PC-3 (cell line): ENCODE results near the gene CRADD. TPM values are rescaled to one million over a fixed set of nuclear protein-coding genes. Genes with fewer than 3 reads are reported as not detected.

Experiments
- ATAC-seq: fragments of 200-7000 bp; cut with Tn5 transposase; 2 replicates; pipeline ENCODE4 v1.9.1; 2020; ENCODE audit warnings: mild to moderate bottlenecking, moderate library complexity
- BruUV-seq: library from RNA; stranded (reverse); fragments of 400-500 nt; replicated peaks from 2 replicates; lab custom pipeline; 2021; lab: Mats Ljungman, UMichigan
- CTCF ChIA-PET: fragments of 300-600 bp; sonication (Branson Sonifier 250); formaldehyde crosslinking; loops from one replicate; lab custom pipeline; 2022; ENCODE audit warnings: antibody characterized with exemption; lab: Charles Lee
- POLR2A ChIA-PET: fragments of 300-600 bp; sonication (Branson Sonifier 250); formaldehyde crosslinking; loops from one replicate; lab custom pipeline; 2022; ENCODE audit warnings: antibody characterized with exemption; ENCODE audit not compliant: unreplicated experiment; lab: Charles Lee
- DNase-seq: peaks from one replicate; pipeline ENCODE4 v3.0.0-alpha.2; 2015
- H2AFZ ChIP-seq: fragments of 300-600 bp; sonication (generic); 2 replicates; pipeline ENCODE4 v1.6.0; 2016; ENCODE audit warnings: antibody characterized with exemption, low read length
- H3F3A ChIP-seq: fragments of 300-600 bp; sonication (generic); one replicate; pipeline ENCODE4 v1.6.0; 2017; ENCODE audit warnings: antibody characterized with exemption, low read length, control low read depth, mild to moderate bottlenecking; ENCODE audit not compliant: unreplicated experiment
- H3K27ac ChIP-seq: fragments of 300-600 bp; sonication (generic); 2 replicates; pipeline ENCODE4 v1.5.1; 2016; ENCODE audit warnings: mild to moderate bottlenecking, low read length
- H3K27me3 ChIP-seq: fragments of 300-600 bp; sonication (generic); 2 replicates; pipeline ENCODE4 v1.6.1; 2016; ENCODE audit warnings: low read length, mixed read lengths
- H3K36me3 ChIP-seq: fragments of 300-600 bp; sonication (generic); 2 replicates; pipeline ENCODE4 v1.6.1; 2016; ENCODE audit warnings: low read depth, mixed run types, low read length, mixed read lengths
- H3K4me1 ChIP-seq: fragments of 300-600 bp; sonication (generic); 2 replicates; pipeline ENCODE4 v1.5.1; 2016; ENCODE audit warnings: low read length; ENCODE audit not compliant: insufficient read depth
- H3K4me2 ChIP-seq: fragments of 300-600 bp; sonication (generic); 2 replicates; pipeline ENCODE4 v1.6.0; 2016; ENCODE audit warnings: low read length
- H3K4me3 ChIP-seq: fragments of 300-600 bp; sonication (generic); 2 replicates; pipeline ENCODE4 v1.5.1; 2016; ENCODE audit warnings: mild to moderate bottlenecking, low read length, mixed read lengths
- H3K79me2 ChIP-seq: fragments of 300-600 bp; sonication (generic); 2 replicates; pipeline ENCODE4 v1.6.1; 2017; ENCODE audit warnings: low read length, mixed read lengths
- H3K9ac ChIP-seq: fragments of 300-600 bp; sonication (generic); 2 replicates; pipeline ENCODE4 v1.6.0; 2016; ENCODE audit warnings: mild to moderate bottlenecking, low read length
- H3K9me2 ChIP-seq: fragments of 300-600 bp; sonication (generic); replicated peaks from 2 replicates; pipeline ENCODE4 v1.6.1; 2016; ENCODE audit warnings: mixed run types, low read length, mixed read lengths
- H3K9me3 ChIP-seq: fragments of 300-600 bp; sonication (generic); 2 replicates; pipeline ENCODE4 v1.6.1; 2016; ENCODE audit warnings: low read length, mixed read lengths
- H4K20me1 ChIP-seq: fragments of 300-600 bp; sonication (generic); 2 replicates; pipeline ENCODE4 v1.6.1; 2016; ENCODE audit warnings: low read length, mixed read lengths
- CTCF ChIP-seq: fragments of 300-600 bp; sonication (generic); conservative IDR thresholded peaks from 2 replicates; pipeline ENCODE4 v1.5.1; 2017; ENCODE audit warnings: antibody characterized with exemption, low read depth, mild to moderate bottlenecking, low read length
- EZH2 ChIP-seq: fragments of 300-600 bp; sonication (generic); IDR thresholded peaks from one replicate; pipeline ENCODE4 v1.6.1; 2017; ENCODE audit warnings: antibody characterized with exemption, mild to moderate bottlenecking, low read length; ENCODE audit not compliant: unreplicated experiment
- EZH2phosphoT487 ChIP-seq: fragments of 300-600 bp; sonication (generic); IDR thresholded peaks from 2 replicates; pipeline ENCODE4 v1.6.1; 2018; ENCODE audit warnings: mild to moderate bottlenecking, antibody characterized with exemption, low read length, borderline replicate concordance
- intact Hi-C: fragments of 100-400 bp; cut with micrococcal nuclease; formaldehyde crosslinking; loops from 2 replicates; pipeline ENCODE4 v1.9.0; 2023
- total RNA-seq: library from RNA; depleted of rRNA; stranded (reverse); fragments of >200 nt; gene quantifications from 2 replicates; pipeline ENCODE4 v1.2.3, GENCODE V29; 2014

CRADD gene
- total RNA-seq, 1 experiment from 2014 or later = 11.4 TPM

- Histone ChIP-seq H3K9me2 (no peaks in the 10 kb centered on the region), H3F3A (no peaks in the 10 kb centered on the region), H3K4me1 (no peaks in the 10 kb centered on the region), H3K36me3 (no peaks in the 10 kb centered on the region), H3K27ac (no peak overlapping the region), H2AFZ (no peak overlapping the region), H3K4me3 (no peak overlapping the region), H3K9me3 (0 out of 2 replicates have a peak, but pooled peaks cover 10% of the 10 kb centered on the region), H3K4me2 (no peak overlapping the region), H3K79me2 (no peaks in the 10 kb centered on the region), H3K9ac (no peak overlapping the region), H3K27me3 (no peaks in the 10 kb centered on the region), H4K20me1 (no peaks in the 10 kb centered on the region)
- ATAC-seq (no peak), DNase-seq (no peak)
- intact Hi-C loops = no loop called here
- POLR2A ChIA-PET = no interaction called here
- BruUV-seq = no TSS peak
- CTCF ChIA-PET = no interaction called here
- TF ChIP-seq CTCF = no peak
- TF ChIP-seq EZH2 = no peak
- no peak for TF ChIP-seq EZH2phosphoT487
Measured at GRCh38 chr12:93880853-93881522, 203.8 kb downstream of the CRADD start.

GRCh38 chr12:93882763-93883162 is 205.6 kb downstream of the CRADD start:
- no peak for DNase-seq
- CTCF ChIA-PET = no interaction called here
- Histone ChIP-seq H3K36me3 (no peaks in the 10 kb centered on the region), H3K4me1 (0 out of 2 replicates have a peak, but pooled peaks cover 7% of the 10 kb centered on the region), H3K9me2 (no peaks in the 10 kb centered on the region), H3F3A (no peaks in the 10 kb centered on the region), H3K4me2 (no peak overlapping the region), H3K27ac (no peak overlapping the region), H3K79me2 (no peaks in the 10 kb centered on the region), H3K9me3 (no peaks in the 10 kb centered on the region), H3K4me3 (no peak overlapping the region), H3K27me3 (no peaks in the 10 kb centered on the region), H3K9ac (no peak overlapping the region), H4K20me1 (no peaks in the 10 kb centered on the region), H2AFZ (no peak overlapping the region)
- no peak for ATAC-seq
- POLR2A ChIA-PET = no interaction called here
- no TSS peak for BruUV-seq
- intact Hi-C loops = no loop called here
- TF ChIP-seq EZH2phosphoT487 (no peak), EZH2 (no peak), CTCF (no peak)

GRCh38 chr12:93883436-93884154 is 206.4 kb downstream of the CRADD start:
- intact Hi-C loops = no loop called here
- H3K27me3 ChIP-seq = no peaks in the 10 kb centered on the region
- no peaks in the 10 kb centered on the region for H4K20me1 ChIP-seq
- ChIA-PET POLR2A (no interaction called here), CTCF (no interaction called here)
- H3F3A ChIP-seq = no peaks in the 10 kb centered on the region
- no peaks in the 10 kb centered on the region for H3K9me3 ChIP-seq
- no peak overlapping the region for H3K4me3 ChIP-seq
- DNase-seq = peak; percentile 19
- no peak overlapping the region for H3K27ac ChIP-seq
- no peak overlapping the region for H3K9ac ChIP-seq
- ATAC-seq = no peak
- H3K79me2 ChIP-seq = no peaks in the 10 kb centered on the region
- no TSS peak for BruUV-seq
- H3K36me3 ChIP-seq = no peaks in the 10 kb centered on the region
- 0 out of 2 replicates have a peak, but pooled peaks cover 7% of the 10 kb centered on the region for H3K4me1 ChIP-seq
- TF ChIP-seq CTCF = no peak
- TF ChIP-seq EZH2 = no peak
- TF ChIP-seq EZH2phosphoT487 = no peak
- no peak overlapping the region for H2AFZ ChIP-seq
- no peak overlapping the region for H3K4me2 ChIP-seq
- no peaks in the 10 kb centered on the region for H3K9me2 ChIP-seq
